Activated CD4-positive, alpha-beta T cell treated with anti-CD3 and anti-CD28 coated beads for 48 hours (primary cell): Measurements from ENCODE around the gene ARHGEF28.

Source experiments
- DNase-seq: peaks from one replicate; pipeline ENCODE4 v3.0.0-alpha.2; 2020

The ARHGEF28 gene

GRCh38 chr5:73825199-73825598 lies 199.2 kb downstream of the ARHGEF28 start:
- DNase-seq, result no peak

DNA sequence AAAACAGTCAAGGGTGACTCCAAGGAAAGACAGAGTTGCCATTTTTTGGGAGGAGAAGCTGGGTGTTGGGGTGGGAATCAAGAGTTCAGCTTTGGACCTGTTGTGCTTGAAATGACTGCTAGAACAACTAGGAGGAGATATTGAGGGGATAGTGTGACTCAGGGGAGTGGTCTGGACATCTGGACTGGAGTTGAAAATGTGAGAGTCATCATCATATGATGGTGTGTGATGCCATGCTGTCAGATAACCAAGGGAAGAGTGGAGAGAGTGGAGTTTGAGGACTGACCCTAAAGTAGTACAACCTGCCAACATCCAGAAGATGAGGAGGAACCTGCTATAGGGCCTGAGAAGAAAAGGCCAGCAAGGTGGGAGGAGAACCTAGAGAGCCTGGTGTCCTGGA lies 199.7 kb downstream of the ARHGEF28 start:
- DNase-seq, result no peak

DNA sequence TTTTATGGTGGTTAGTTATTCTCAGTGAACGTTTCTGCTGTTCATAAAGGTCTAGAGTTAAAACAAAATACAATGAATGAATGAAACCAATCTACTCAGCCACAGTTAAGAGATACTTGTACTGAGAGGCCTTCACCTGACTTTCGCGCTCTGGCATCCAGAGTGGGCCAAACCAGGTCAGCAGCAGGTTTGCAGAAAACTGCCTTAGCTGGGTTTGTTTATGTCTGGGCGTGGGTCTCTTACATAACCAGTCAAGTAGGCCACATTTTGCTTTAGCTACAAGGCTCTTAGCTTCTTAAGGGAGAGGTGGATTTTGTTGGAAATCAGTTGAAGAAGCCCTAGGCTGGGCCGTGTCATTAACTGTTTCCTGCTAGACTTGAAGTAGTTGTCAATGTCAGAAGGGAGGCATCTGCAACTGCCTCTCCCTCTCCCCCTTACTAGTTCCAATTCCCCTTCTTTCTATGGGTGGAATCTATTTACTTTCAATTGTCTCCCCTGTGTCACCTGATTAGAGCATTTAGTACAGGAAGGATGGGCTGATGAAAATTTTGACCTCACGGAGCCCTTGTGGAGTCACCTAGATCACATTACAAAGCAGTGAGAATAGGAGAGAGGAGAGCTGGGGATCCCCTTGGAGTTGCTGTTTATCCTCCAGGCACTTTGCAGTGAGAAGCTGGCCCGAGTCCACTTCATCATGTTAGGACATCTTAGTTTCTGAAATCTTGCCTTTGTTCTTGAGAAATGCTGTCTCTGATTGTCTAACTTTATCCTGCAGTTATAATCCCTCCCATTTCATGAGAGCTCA lies 200.5 kb downstream of the ARHGEF28 start:
- DNase-seq, result no peak

GRCh38 chr5:73827106-73827450 lies 201.1 kb downstream of the ARHGEF28 start:
- no peak for DNase-seq

DNA sequence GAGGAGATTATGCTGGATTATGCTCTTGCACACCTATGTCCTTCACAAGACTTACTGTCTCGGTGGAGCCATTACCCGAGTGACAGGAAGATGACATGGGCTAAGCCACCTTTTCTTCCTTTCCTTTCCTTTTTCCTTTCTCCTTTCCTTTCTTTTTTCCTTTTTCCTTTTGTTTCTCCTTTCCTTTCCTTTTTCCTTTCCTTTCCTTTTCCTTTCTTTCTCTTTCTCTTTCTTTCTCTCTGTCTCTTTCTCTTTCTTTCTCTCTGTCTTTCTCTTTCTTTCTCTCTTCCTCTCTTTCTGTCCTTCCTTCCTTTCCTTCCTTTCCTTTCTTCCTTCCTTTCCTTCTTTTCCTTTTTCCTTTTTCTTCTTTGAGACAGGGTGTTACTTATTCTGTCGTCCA lies 202.5 kb downstream of the ARHGEF28 start:
- no peak for DNase-seq

DNA sequence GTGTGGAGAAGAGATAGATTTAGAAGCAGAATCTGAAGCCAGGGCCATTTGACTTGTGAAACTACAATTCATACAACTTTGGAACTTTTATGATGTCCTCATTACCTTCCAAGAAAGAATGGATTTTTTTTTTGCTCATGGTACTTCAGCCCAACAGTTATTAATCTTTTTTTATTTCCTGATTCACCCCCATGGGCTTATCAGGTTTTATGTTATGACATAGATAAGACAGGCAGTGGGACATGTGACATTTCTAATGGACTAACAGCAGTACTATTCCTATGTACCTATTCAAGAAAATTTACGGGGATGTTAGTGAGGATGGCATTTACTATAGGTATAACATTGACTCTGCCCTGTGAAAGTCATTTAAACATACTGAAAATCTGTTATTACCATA lies 204.7 kb downstream of the ARHGEF28 start:
- DNase-seq, result no peak

GRCh38 chr5:73831066-73831465 lies 205.1 kb downstream of the ARHGEF28 start:
- DNase-seq, result no peak

DNA sequence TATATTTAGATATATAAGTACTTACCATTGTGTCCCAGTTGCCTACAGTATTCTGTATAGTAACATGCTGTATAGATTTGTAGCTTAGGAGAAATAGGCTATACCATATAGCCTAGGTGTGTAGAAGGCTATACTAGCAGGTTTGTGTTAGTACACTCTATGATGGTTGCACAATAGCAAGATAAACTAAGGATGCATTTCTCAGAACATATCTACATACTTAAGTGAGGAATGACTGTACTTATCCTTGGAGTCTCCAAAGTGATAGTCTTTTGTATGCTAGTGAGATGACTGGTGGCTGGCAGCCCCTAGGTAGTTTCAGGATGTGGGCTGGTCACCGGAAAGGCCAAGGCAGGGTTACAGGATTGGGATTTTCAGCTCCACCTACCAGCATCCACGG lies 208.7 kb downstream of the ARHGEF28 start:
- no peak for DNase-seq

GRCh38 chr5:73835726-73836125 lies 209.7 kb downstream of the ARHGEF28 start:
- no peak for DNase-seq

GRCh38 chr5:73836607-73837006 lies 210.6 kb downstream of the ARHGEF28 start:
- DNase-seq, result no peak

DNA sequence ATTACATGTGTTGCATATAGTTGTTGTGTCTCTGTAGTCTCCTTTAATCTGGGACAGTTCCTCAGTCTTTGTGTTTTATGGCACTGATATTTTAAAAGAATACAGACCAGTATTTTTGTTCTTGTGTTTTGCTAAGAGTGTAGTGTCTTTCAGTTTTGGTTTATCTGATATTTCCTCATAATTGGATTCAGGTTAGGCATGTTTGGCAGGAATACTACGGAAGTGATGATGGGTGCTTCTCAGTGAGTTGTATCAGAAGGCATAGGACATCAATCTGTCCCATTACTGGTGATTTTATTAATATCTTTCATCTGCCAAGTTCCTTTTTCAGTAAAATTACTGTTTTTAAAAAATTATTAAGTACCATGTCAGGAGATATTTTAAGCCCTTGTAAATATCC lies 212.9 kb downstream of the ARHGEF28 start:
- no peak for DNase-seq

DNA sequence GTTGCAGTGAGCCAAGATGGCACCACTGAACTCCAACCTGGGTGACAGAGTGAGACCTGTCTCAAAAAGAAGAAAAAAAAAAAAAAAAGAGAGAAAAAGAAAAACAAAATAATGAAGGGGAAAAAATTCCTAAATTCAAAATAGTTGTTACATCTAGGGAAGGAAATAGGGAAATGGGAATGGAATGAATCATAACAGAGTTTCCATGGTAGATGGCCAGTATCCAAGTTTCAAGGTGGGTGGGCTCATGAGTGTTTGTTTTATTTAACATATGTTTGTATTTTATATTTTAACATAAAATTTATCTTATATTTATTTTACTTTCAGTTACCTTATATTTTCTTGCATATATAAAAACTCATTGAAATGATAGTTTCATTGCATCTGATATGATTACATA lies 215.6 kb downstream of the ARHGEF28 start:
- DNase-seq, result no peak

DNA sequence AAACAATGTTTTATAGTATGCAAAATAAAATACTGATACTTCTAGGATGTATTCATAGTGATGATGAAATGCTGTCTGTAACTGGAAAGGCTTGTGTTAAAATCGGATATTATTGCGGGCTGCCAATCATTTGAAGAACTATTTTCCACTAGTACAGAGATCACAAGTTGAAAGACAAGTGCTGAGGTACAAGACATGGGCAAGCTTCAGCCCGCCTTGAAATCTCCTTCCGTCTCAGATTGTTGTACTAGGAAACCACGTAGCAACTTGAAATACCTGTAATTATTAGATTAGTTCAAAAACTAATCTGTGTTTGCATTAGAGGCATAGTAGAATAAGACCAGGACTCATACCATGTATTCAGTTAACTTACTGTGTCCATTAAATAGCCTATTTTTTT lies 218.2 kb downstream of the ARHGEF28 start:
- no peak for DNase-seq

- DNase-seq, result no peak
Measured at GRCh38 chr5:73851471-73852181, 225.6 kb downstream of the ARHGEF28 start.

DNA sequence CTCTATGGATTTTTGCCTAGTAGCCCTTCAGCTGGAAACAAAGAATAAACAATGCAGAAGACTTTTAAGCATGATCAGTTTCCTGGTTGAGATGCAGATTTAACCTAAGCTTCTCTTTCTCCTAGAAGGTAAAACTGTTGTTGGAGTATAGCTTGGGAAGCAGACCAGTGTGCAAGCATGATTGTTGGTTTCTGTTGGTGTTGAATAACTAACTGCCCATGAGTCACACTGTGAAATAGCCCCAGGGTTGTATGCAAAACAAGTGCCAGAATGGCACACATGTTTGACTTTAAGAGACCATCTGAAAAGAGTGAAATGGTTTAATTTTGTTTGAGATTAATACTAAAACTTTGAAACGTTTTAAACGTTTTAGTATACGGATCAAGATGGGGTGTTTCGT lies 227.1 kb downstream of the ARHGEF28 start:
- DNase-seq, result no peak

GRCh38 chr5:73856997-73857396 lies 231.0 kb downstream of the ARHGEF28 start:
- no peak for DNase-seq

- DNase-seq, result no peak
Measured at GRCh38 chr5:73857446-73857845, 231.4 kb downstream of the ARHGEF28 start.

DNA sequence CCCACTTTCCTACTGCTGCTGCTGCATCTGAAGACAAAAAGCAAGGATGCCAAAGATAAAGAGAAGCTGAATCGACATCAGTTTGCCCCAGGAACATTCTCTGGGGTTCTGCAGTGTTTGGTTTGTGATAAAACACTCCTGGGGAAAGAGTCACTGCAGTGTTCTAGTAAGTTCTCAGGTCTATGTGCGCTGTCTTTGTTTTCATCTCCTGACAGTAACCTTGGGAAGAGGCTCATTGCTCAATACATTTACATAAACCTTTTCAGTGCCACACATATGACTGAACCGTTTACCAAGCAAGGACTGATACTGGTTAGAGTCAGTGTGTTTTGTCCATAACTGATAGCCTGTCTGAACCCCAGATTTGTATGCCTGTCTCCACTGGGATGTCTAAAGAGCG lies 232.1 kb downstream of the ARHGEF28 start:
- DNase-seq, result no peak

DNA sequence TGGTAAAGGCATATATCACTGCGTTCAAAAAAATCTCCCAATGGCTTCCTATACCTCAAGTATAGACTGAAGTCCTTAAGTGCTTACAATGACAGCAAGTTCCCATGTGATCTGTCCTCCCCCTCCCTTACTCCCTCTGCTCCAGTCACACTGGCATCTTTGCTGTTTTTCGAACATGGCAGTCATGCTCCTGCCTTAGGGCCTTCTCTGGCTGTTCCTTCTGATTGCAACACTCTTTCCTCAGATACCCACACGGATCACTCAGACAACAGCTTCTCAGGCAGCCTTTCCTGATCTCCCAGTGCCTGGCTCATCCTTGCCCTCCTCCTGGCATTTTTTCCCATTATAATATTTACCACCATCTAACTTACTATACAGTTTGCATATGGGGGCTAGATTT lies 232.8 kb downstream of the ARHGEF28 start:
- no peak for DNase-seq

DNA sequence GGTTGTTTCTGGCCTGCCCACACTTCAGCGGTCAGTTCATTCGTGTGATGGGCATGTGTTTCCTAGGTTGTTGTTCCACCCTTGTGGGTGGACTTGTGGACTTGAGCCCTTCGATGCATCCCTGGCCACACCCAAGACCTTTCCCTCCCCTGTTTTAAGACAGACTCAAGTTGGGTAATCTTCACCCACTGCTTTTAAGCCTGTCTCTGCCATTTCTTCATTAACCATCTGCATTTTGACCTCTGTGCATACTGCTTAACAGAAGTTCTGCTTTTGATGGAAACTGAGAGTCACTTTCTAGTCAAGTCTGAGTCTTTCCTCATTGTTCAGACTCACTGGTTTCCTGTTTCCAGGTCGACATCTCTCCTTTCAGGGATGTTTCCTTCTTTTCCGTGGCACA lies 233.7 kb downstream of the ARHGEF28 start:
- DNase-seq, result no peak

- DNase-seq, result no peak
Measured at GRCh38 chr5:73861313-73861988, 235.5 kb downstream of the ARHGEF28 start.

GRCh38 chr5:73862796-73863195 lies 236.8 kb downstream of the ARHGEF28 start:
- DNase-seq, result no peak

- no peak for DNase-seq
Measured at GRCh38 chr5:73863876-73864275, 237.9 kb downstream of the ARHGEF28 start.

DNA sequence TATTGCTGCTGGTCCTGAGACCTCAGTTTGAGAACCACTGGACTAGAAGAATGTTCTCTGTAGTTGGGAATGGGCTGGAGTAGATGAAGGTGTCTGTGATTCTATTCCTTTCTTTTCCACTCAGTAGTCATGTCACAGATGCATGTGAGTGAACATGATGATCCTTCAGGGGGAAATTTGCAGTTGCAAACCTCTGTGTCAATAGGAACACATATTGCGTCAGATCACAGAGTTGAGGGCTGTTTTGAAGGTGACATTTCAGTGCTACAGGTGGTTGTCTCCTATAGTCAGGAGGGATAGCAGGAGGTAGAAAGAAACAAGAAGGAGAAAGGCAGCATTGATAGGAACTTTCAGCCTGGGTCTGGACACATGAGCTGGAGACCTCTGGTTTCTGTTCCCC lies 239.3 kb downstream of the ARHGEF28 start:
- DNase-seq, result no peak
